NK-92 treated with Interleukin-12 subunit alpha and Interleukin-12 subunit beta, amount 100 ng/mL, for 24 hours (cell line): Measurements from ENCODE around the gene RBMS3.
"Not testable (repeated sequence)": the region's sequence is repeated elsewhere in the genome, so short reads cannot be mapped to it uniquely, and the experiment has no call there.

Experiments used
- DNase-seq: peaks from one replicate; lab custom pipeline; 2025; lab: John Stamatoyannopoulos, UW

The RBMS3 gene

GRCh38 chr3:29618395-29619282, 337.8 kb downstream of the RBMS3 start:
- no peak for DNase-seq

- no peak for DNase-seq
Measured at GRCh38 chr3:29619676-29620075, 338.8 kb downstream of the RBMS3 start.

- no peak for DNase-seq
Measured at GRCh38 chr3:29627136-29628117, 346.6 kb downstream of the RBMS3 start.

GRCh38 chr3:29628795-29629194, 347.9 kb downstream of the RBMS3 start:
- DNase-seq = no peak

- DNase-seq = no peak
Measured at GRCh38 chr3:29635888-29636287, 355.0 kb downstream of the RBMS3 start.

GRCh38 chr3:29637068-29637467, 356.2 kb downstream of the RBMS3 start:
- DNase-seq = no peak

GRCh38 chr3:29639578-29640290, 358.9 kb downstream of the RBMS3 start:
- no peak for DNase-seq

GRCh38 chr3:29642393-29643033, 361.6 kb downstream of the RBMS3 start:
- no peak for DNase-seq

GRCh38 chr3:29643034-29643425, 362.2 kb downstream of the RBMS3 start:
- DNase-seq = no peak

- no peak for DNase-seq
Measured at GRCh38 chr3:29644261-29644660, 363.4 kb downstream of the RBMS3 start.

GRCh38 chr3:29644956-29645636, 364.2 kb downstream of the RBMS3 start:
- no peak for DNase-seq

GRCh38 chr3:29646043-29646442, 365.2 kb downstream of the RBMS3 start:
- no peak for DNase-seq

GRCh38 chr3:29649815-29650547, 369.1 kb downstream of the RBMS3 start:
- no peak for DNase-seq

- no peak for DNase-seq
Measured at GRCh38 chr3:29653680-29654079, 372.8 kb downstream of the RBMS3 start.

- no peak for DNase-seq
Measured at GRCh38 chr3:29655015-29655747, 374.3 kb downstream of the RBMS3 start.

- no peak for DNase-seq
Measured at GRCh38 chr3:29665688-29666087, 384.8 kb downstream of the RBMS3 start.

GRCh38 chr3:29668233-29668632, 387.4 kb downstream of the RBMS3 start:
- DNase-seq = no peak

- DNase-seq = no peak
Measured at GRCh38 chr3:29668728-29669127, 387.9 kb downstream of the RBMS3 start.

- not testable (repeated sequence) for DNase-seq
Measured at GRCh38 chr3:29670476-29670875, 389.6 kb downstream of the RBMS3 start.

- no peak for DNase-seq
Measured at GRCh38 chr3:29677421-29677820, 396.6 kb downstream of the RBMS3 start.
